ENCODE results near the gene INTS7. TPM values are rescaled to one million over a fixed set of nuclear protein-coding genes. Genes with fewer than 3 reads are reported as not detected.
A peak's percentile ranks its signal among the peaks of the same experiment; 100 is the strongest.
"Not testable (repeated sequence)": the region's sequence is repeated elsewhere in the genome, so short reads cannot be mapped to it uniquely, and the experiment has no call there.

Gene INTS7
- polyA plus RNA-seq, 6 donors from 2014 or later = 5.8 to 13.4 (median 8.4) TPM

- H3K36me3 Mint-ChIP-seq = peaks cover 10 to 18% of the 10 kb centered on the region in 2 donors
- H3K27me3 Mint-ChIP-seq = no peaks in the 10 kb centered on the region
- no peaks in the 10 kb centered on the region for H3K9me3 Mint-ChIP-seq
- no peaks in the 10 kb centered on the region for H3K4me1 Mint-ChIP-seq
- DNase-seq = no peak
- no peak for ATAC-seq (ENCODE audit: low read depth in 2 of 2)
- no peak overlapping the region for H3K27ac Mint-ChIP-seq
- H3K4me3 Mint-ChIP-seq = no peak overlapping the region
Measured at GRCh38 chr1:211986628-211987254, 48.6 kb downstream of the INTS7 start.

- ATAC-seq (ENCODE audit: low read depth in 2 of 2) = no peak
- Mint-ChIP-seq H3K27ac (no peak overlapping the region), H3K4me1 (no peaks in the 10 kb centered on the region), H3K4me3 (no peak overlapping the region), H3K36me3 (peaks cover 10 to 18% of the 10 kb centered on the region in 2 donors), H3K27me3 (no peaks in the 10 kb centered on the region), H3K9me3 (no peaks in the 10 kb centered on the region)
- no peak for DNase-seq
Measured at GRCh38 chr1:211985556-211986264, 49.6 kb downstream of the INTS7 start.

- Mint-ChIP-seq H3K4me1 (peaks cover 0 to 10% (median 0%) of the 10 kb centered on the region in 3 donors), H3K4me3 (no peak overlapping the region), H3K9me3 (no peaks in the 10 kb centered on the region), H3K27ac (no peak overlapping the region), H3K27me3 (no peaks in the 10 kb centered on the region), H3K36me3 (peaks cover 17 to 37% of the 10 kb centered on the region in 2 donors)
- no peak for DNase-seq
- no peak for ATAC-seq (ENCODE audit: low read depth in 2 of 2)
Measured at GRCh38 chr1:211978596-211978995, 56.8 kb downstream of the INTS7 start.

GRCh38 chr1:211975152-211975941 is 60.0 kb downstream of the INTS7 start:
- no peaks in the 10 kb centered on the region for H3K27me3 Mint-ChIP-seq
- peaks cover 0 to 10% (median 0%) of the 10 kb centered on the region in 3 donors for H3K4me1 Mint-ChIP-seq
- DNase-seq (no peak), ATAC-seq (ENCODE audit: low read depth in 2 of 2) (no peak)
- no peaks in the 10 kb centered on the region for H3K9me3 Mint-ChIP-seq
- peaks cover 16 to 32% of the 10 kb centered on the region in 2 donors for H3K36me3 Mint-ChIP-seq
- H3K4me3 Mint-ChIP-seq = no peak overlapping the region
- H3K27ac Mint-ChIP-seq = peak overlapping the region in 4 of 6 donors; percentile 12 to 91 (median 71)

GRCh38 chr1:211973541-211973940 is 61.8 kb downstream of the INTS7 start:
- Mint-ChIP-seq H3K27me3 (no peaks in the 10 kb centered on the region), H3K4me3 (no peak overlapping the region), H3K36me3 (peaks cover 0 to 22% of the 10 kb centered on the region in 2 donors), H3K4me1 (peaks cover 0 to 10% (median 0%) of the 10 kb centered on the region in 3 donors), H3K9me3 (no peaks in the 10 kb centered on the region), H3K27ac (peak overlapping the region in 1 of 6 donors; percentile 7)
- ATAC-seq (ENCODE audit: low read depth in 2 of 2) (no peak), DNase-seq (no peak)

GRCh38 chr1:211968200-211968834 is 67.0 kb downstream of the INTS7 start:
- ATAC-seq (ENCODE audit: low read depth in 2 of 2) = no peak

GRCh38 chr1:211967704-211968103 is 67.7 kb downstream of the INTS7 start:
- DNase-seq (no peak), ATAC-seq (ENCODE audit: low read depth in 2 of 2) (no peak)
- H3K27me3 Mint-ChIP-seq = no peaks in the 10 kb centered on the region
- H3K4me1 Mint-ChIP-seq = peaks cover 0 to 4% (median 3%) of the 10 kb centered on the region in 3 donors
- H3K27ac Mint-ChIP-seq = peak overlapping the region in 1 of 6 donors; percentile 14
- peaks cover 15 to 43% of the 10 kb centered on the region in 2 donors for H3K36me3 Mint-ChIP-seq
- peaks cover 0 to 7% (median 0%) of the 10 kb centered on the region in 7 donors for H3K9me3 Mint-ChIP-seq
- H3K4me3 Mint-ChIP-seq = no peak overlapping the region

More at GRCh38 chr1:211968200-211968834, 67.0 kb downstream of the INTS7 start:
- H3K27me3 Mint-ChIP-seq = no peaks in the 10 kb centered on the region
- DNase-seq = no peak
- no peak overlapping the region for H3K4me3 Mint-ChIP-seq
- H3K4me1 Mint-ChIP-seq = peaks cover 0 to 4% (median 0%) of the 10 kb centered on the region in 3 donors
- peaks cover 0 to 7% (median 0%) of the 10 kb centered on the region in 7 donors for H3K9me3 Mint-ChIP-seq
- H3K27ac Mint-ChIP-seq = no peak overlapping the region
- H3K36me3 Mint-ChIP-seq = peaks cover 10 to 36% of the 10 kb centered on the region in 2 donors

GRCh38 chr1:211965108-211965805 is 70.1 kb downstream of the INTS7 start:
- Mint-ChIP-seq H3K4me3 (peak overlapping the region in 1 of 8 donors; percentile 44), H3K27ac (no peak overlapping the region), H3K27me3 (no peaks in the 10 kb centered on the region), H3K9me3 (peaks cover 0 to 7% (median 0%) of the 10 kb centered on the region in 7 donors), H3K4me1 (peaks cover 0 to 4% (median 4%) of the 10 kb centered on the region in 3 donors), H3K36me3 (peaks cover 35 to 55% of the 10 kb centered on the region in 2 donors)
- DNase-seq (no peak), ATAC-seq (ENCODE audit: low read depth in 2 of 2) (peak in 1 of 2 donors; percentile 25)

GRCh38 chr1:211959680-211960079 is 75.7 kb downstream of the INTS7 start:
- no peaks in the 10 kb centered on the region for H3K27me3 Mint-ChIP-seq
- no peaks in the 10 kb centered on the region for H3K9me3 Mint-ChIP-seq
- H3K36me3 Mint-ChIP-seq = peaks cover 33 to 42% of the 10 kb centered on the region in 2 donors
- H3K4me3 Mint-ChIP-seq = no peak overlapping the region
- DNase-seq (no peak), ATAC-seq (ENCODE audit: low read depth in 2 of 2) (no peak)
- no peak overlapping the region for H3K27ac Mint-ChIP-seq
- peaks cover 0 to 4% (median 4%) of the 10 kb centered on the region in 3 donors for H3K4me1 Mint-ChIP-seq

GRCh38 chr1:211959221-211959620 is 76.1 kb downstream of the INTS7 start:
- Mint-ChIP-seq H3K36me3 (peaks cover 33 to 38% of the 10 kb centered on the region in 2 donors), H3K9me3 (no peaks in the 10 kb centered on the region), H3K4me1 (peaks cover 0 to 4% (median 4%) of the 10 kb centered on the region in 3 donors), H3K27ac (no peak overlapping the region), H3K27me3 (no peaks in the 10 kb centered on the region), H3K4me3 (no peak overlapping the region)
- DNase-seq (no peak), ATAC-seq (ENCODE audit: low read depth in 2 of 2) (no peak)

- not testable (repeated sequence) for H3K4me3 Mint-ChIP-seq; H3K36me3 Mint-ChIP-seq; H3K4me1 Mint-ChIP-seq; ATAC-seq (ENCODE audit: low read depth in 2 of 2); H3K9me3 Mint-ChIP-seq; H3K27ac Mint-ChIP-seq; H3K27me3 Mint-ChIP-seq; DNase-seq
Measured at GRCh38 chr1:211954028-211954427, 81.3 kb downstream of the INTS7 start.

- not testable (repeated sequence) for H3K27me3 Mint-ChIP-seq; H3K4me1 Mint-ChIP-seq; H3K4me3 Mint-ChIP-seq; H3K9me3 Mint-ChIP-seq; H3K27ac Mint-ChIP-seq; DNase-seq; H3K36me3 Mint-ChIP-seq; ATAC-seq (ENCODE audit: low read depth in 2 of 2)
Measured at GRCh38 chr1:211953543-211953942, 81.8 kb downstream of the INTS7 start.

Measured in naive B cell (primary cell).